ENCODE results near the gene CACNA2D4. TPM values are rescaled to one million over a fixed set of nuclear protein-coding genes. Genes with fewer than 3 reads are reported as not detected.

CACNA2D4 gene
- total RNA-seq, 1 donor, result 0.27 TPM

DNA sequence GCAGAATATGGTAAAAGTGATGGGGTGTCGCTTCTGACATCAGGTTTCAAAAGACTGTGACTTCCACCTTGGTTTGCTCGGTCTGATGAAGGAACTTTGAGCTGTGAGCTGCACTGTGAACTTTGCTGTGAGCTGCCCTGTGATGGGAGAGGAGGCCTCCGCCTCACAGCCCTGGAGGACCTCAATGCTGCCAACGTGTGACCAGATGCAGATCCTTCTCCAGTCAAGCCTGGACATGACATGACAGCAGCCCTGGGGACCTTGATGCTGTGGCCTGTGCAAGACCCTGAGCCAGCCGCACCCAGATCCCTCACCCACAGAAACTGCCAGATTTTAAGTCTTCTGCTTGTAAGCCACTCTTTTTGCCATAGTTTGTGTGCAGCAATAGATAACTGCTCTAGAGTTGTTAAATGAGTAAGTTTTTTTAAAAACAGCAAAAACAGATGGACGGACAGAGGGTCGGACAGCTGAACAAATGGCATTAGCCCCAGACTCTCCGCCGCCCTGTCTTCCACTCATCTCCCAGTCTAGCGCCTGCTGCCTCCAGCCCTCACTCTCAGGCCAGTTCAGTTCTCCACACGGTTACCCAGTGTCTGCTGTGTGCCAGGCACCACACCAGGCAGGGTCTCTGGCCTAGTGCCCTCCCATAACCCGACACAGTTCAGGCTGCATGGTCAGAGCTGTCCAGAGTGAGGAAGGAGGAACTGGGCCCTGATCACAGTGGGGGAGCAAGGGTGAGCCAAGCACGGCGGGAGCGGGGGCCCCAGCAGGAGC is 111.2 kb downstream of the CACNA2D4 start:
- TF ChIP-seq, protein P1, sequence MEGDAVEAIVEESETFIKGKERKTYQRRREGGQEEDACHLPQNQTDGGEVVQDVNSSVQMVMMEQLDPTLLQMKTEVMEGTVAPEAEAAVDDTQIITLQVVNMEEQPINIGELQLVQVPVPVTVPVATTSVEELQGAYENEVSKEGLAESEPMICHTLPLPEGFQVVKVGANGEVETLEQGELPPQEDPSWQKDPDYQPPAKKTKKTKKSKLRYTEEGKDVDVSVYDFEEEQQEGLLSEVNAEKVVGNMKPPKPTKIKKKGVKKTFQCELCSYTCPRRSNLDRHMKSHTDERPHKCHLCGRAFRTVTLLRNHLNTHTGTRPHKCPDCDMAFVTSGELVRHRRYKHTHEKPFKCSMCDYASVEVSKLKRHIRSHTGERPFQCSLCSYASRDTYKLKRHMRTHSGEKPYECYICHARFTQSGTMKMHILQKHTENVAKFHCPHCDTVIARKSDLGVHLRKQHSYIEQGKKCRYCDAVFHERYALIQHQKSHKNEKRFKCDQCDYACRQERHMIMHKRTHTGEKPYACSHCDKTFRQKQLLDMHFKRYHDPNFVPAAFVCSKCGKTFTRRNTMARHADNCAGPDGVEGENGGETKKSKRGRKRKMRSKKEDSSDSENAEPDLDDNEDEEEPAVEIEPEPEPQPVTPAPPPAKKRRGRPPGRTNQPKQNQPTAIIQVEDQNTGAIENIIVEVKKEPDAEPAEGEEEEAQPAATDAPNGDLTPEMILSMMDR (IDR thresholded peaks at IDR 0.05; ENCODE audit: insufficient read depth, low read length), result no peak
- no peak overlapping the region for H3K4me3 ChIP-seq (ENCODE audit: low read depth, low read length)
- DNase-seq (ENCODE audit: low read depth), result no peak

DNA sequence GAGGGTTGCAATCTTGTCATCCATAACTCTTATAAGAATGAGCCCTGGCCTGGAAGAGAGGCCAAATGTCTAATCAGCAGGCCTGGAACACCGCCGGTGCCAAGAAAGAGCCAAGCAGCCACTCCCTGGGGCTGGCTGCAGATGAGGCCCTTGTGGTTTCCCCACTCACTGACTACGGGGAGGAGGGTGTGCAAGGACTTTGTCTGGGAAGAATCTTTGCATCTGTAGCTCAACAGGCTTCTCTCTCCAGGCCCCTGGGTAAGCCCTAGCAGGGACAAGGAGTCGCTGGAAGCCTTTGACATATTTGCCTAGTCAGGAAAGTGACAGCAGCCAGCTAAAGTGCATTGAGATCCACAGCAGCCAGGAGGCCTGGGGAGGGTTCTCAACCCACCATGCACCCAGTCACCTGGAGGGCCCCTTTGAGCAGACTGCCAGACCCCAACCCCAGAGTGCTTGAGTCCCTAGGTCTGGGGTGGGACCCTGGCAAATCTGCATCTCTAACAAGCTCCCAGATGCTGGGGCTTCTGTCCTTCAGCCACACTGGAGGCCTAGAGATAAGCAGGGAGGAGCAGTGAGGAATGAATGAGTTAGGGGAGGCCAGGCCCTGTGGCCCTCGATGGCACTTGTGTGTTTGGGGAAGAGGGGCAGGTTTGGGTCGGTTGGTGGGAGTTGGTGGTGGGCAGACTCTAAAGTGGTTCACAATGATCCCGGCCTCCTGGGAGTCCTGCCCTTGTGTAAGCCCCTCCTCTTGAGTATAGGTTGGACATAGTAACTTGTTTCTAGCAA is 112.0 kb downstream of the CACNA2D4 start:
- peak; percentile 67 for DNase-seq (ENCODE audit: low read depth)
- H3K4me3 ChIP-seq (ENCODE audit: low read depth, low read length), result no peak overlapping the region

DNA sequence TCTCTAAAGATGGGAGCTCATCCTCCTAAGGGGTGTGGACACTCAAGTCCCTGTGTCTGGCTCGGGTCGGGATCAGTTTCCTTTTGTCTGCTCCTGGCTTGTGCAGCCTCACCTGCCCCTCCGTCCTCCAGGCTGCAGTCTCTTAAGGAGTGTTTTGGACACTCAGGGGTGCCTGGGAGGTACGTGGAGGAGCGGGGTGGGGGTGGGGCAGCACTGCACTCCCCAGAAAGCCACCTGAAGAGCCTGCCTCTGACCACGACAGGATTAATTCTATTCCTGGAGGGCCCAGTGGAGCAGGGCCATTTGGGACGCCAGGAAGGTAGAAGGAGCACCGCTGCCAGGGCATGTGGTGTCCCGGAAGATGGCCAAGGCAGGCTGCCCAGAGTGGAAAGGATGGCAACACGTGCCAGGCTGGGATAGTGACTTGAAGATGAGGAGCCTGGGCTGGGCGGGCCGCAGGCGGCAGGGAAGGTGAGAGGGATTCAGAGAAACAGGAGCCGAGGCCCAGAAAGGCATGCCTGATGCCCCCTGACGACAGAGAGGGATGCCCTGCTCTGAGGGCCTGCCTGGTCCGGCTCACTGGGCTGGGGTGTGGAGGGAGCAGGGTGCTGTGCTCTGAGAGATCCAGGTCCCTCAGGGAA is 112.9 kb downstream of the CACNA2D4 start:
- no peak overlapping the region for H3K4me3 ChIP-seq (ENCODE audit: low read depth, low read length)
- no peak for DNase-seq (ENCODE audit: low read depth)
- TF ChIP-seq, protein P1 (IDR thresholded peaks at IDR 0.05; ENCODE audit: insufficient read depth, low read length), result no peak

More for the DNA sequence above, 112.0 kb downstream of the CACNA2D4 start:
- TF ChIP-seq, protein P1 (IDR thresholded peaks at IDR 0.05; ENCODE audit: insufficient read depth, low read length), result no peak

DNA sequence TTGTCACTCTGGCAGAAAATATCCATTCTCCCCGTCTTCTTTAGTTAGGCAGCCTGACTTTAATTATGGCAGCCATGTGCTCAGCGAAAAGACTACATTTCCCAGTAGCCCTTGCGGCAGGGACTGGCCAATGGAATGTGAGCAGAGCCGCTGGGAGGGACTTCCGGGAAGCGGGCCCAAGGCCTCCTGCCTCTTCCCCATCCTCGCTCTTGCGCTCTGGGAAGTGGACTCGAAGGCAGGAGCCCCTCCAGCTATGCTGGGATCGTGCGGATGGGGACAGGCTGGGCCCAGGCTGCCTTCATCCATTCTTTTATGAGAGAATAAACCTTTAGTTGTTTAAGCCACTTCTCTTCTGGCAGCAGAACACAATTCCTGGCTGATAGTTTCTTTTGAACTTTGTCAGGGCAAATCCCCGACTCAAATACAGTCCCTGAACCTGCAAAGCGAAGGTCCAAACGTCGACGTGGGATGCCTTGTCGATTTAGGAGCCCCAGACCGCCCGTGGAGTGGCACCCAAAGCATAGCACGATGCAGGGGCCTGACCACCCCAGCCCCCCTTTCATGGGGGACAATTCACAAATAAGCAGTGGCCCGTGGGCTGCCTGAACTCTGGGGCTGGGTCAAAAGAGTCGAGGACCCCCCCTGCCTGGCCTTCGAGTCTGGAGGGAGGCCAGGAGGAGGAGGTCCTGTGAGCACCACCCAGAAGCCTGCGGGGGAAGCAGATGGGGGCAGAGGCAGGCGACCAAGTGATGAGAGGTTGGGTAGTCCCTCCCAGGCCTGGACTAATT is 113.7 kb downstream of the CACNA2D4 start:
- TF ChIP-seq, protein P1 (IDR thresholded peaks at IDR 0.05; ENCODE audit: insufficient read depth, low read length), result no peak
- DNase-seq (ENCODE audit: low read depth), result peak; percentile 90
- H3K4me3 ChIP-seq (ENCODE audit: low read depth, low read length), result no peak overlapping the region

DNA sequence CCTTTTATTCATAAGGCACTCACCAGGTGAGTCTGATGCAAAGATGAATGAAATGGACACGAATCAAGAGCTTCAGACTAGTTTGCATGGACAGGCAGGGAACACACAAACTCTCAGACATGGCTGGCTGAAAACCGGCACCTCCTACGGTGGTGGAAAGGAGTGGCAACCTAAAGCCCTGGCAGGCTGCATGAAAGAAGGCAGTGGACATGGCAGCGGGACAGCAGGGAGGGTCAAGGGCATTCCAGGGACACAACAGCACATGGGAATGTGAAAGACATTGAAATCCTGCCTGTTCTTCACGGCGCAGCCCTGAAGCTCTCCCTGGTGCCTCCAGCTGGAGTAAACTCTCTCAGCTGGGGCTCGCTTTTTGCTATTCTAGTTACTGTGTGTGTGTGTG is 114.7 kb downstream of the CACNA2D4 start:
- H3K4me3 ChIP-seq (ENCODE audit: low read depth, low read length), result no peak overlapping the region
- TF ChIP-seq, protein P1 (IDR thresholded peaks at IDR 0.05; ENCODE audit: insufficient read depth, low read length), result no peak
- no peak for DNase-seq (ENCODE audit: low read depth)

DNA sequence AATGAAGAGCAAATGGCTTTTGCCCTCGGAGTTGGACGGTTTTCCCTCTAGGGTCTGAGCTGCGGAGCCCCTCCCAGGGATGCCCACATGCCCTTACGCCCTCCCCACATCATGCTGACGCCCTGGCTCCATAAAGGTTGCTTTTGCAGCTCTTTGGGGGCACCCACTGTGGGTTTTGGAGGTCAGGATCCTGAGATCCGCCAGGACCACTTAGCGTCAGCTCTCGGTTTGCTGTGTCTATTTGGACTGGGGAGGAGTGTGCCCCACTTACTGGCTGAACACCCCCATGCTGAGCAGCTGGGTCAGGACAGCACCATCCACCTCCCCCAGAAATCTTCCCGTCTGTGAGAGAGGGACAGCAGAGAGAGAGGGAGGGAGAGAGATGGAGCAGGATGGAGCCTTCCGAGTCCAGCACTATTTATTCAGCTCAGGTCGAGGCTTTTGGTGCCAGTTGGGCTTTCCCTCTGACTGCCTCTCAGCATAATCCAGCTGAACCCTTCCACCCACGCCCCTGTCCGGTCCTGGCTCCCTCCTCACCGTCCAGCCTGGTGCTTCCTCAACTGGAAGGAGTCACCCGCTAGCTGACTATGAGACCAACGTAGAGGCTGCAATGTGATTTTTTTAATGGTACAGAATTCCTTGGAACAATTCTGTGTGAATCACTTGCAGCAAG is 117.0 kb downstream of the CACNA2D4 start:
- peak; percentile 31 for DNase-seq (ENCODE audit: low read depth)
- H3K4me3 ChIP-seq (ENCODE audit: low read depth, low read length), result no peak overlapping the region
- TF ChIP-seq, protein P1 (IDR thresholded peaks at IDR 0.05; ENCODE audit: insufficient read depth, low read length), result no peak
